ENCODE results near the gene TMEM190. TPM values are rescaled to one million over a fixed set of nuclear protein-coding genes. Genes with fewer than 3 reads are reported as not detected.
"Not testable (repeated sequence)": the region's sequence is repeated elsewhere in the genome, so short reads cannot be mapped to it uniquely, and the experiment has no call there.

Gene TMEM190
- total RNA-seq, 2 experiments from 2014 or later = not detected

- Mint-ChIP-seq H3K4me3 (no peak overlapping the region), H3K4me1 (peaks cover 36% of the 10 kb centered on the region), H3K27me3 (no peaks in the 10 kb centered on the region), H3K9me3 (no peaks in the 10 kb centered on the region), H3K36me3 (ENCODE audit: low read depth) (peaks cover 45% of the 10 kb centered on the region), H3K27ac (no peak overlapping the region)
- POLR2A ChIA-PET = interaction anchor here (10.0 kb wide), 1 partner anchor 10 kb away, joined by 224 read pairs; the partner anchor contains the start of gene UBE2S
- CTCF ChIA-PET = no interaction called here
- no peak for DNase-seq
Observed at GRCh38 chr19:55391702-55392615, 15.3 kb downstream of the TMEM190 start.

GRCh38 chr19:55392820-55393761 lies 16.5 kb downstream of the TMEM190 start:
- no peaks in the 10 kb centered on the region for H3K27me3 Mint-ChIP-seq
- H3K36me3 Mint-ChIP-seq (ENCODE audit: low read depth) = peaks cover 34% of the 10 kb centered on the region
- ChIA-PET POLR2A (interaction anchor here (10.0 kb wide), 1 partner anchor 9 kb away, joined by 224 read pairs; the partner anchor contains the start of gene UBE2S), CTCF (no interaction called here)
- no peaks in the 10 kb centered on the region for H3K9me3 Mint-ChIP-seq
- peaks cover 32% of the 10 kb centered on the region for H3K4me1 Mint-ChIP-seq
- H3K27ac Mint-ChIP-seq = no peak overlapping the region
- DNase-seq = no peak
- H3K4me3 Mint-ChIP-seq = no peak overlapping the region

GRCh38 chr19:55398200-55398925 lies 21.7 kb downstream of the TMEM190 start:
- Mint-ChIP-seq H3K27ac (peak overlapping the region; percentile 77), H3K27me3 (no peaks in the 10 kb centered on the region), H3K4me1 (peaks cover 48% of the 10 kb centered on the region), H3K9me3 (no peaks in the 10 kb centered on the region), H3K36me3 (ENCODE audit: low read depth) (peaks cover 36% of the 10 kb centered on the region), H3K4me3 (peak overlapping the region; percentile 19)
- ChIA-PET CTCF (interaction anchor here (1.5 kb wide), 1 partner anchor 97 kb away, joined by 3 read pairs; no protein-coding TSS in a partner anchor), POLR2A (interaction anchor here (2.9 to 12.3 kb wide), 3 partner anchors 8 to 15 kb away, joined by 16 to 224 read pairs (median 30); partner anchors contain the start of genes RPL28, TMEM238 and UBE2S)
- DNase-seq = no peak

GRCh38 chr19:55400281-55401087 lies 23.9 kb downstream of the TMEM190 start:
- ChIA-PET POLR2A (interaction anchor here (1.0 to 12.3 kb wide), 3 partner anchors 10 to 145 kb away, joined by 3 to 224 read pairs (median 7); partner anchors contain the start of genes RPL28 and TMEM238), CTCF (no interaction called here)
- H3K4me1 Mint-ChIP-seq = peaks cover 63% of the 10 kb centered on the region
- peaks cover 52% of the 10 kb centered on the region for H3K36me3 Mint-ChIP-seq (ENCODE audit: low read depth)
- no peaks in the 10 kb centered on the region for H3K27me3 Mint-ChIP-seq
- no peak for DNase-seq
- H3K27ac Mint-ChIP-seq = no peak overlapping the region
- no peak overlapping the region for H3K4me3 Mint-ChIP-seq
- no peaks in the 10 kb centered on the region for H3K9me3 Mint-ChIP-seq

GRCh38 chr19:55401390-55401789 lies 24.8 kb downstream of the TMEM190 start:
- CTCF ChIA-PET, H3K9me3 Mint-ChIP-seq, DNase-seq, H3K27ac Mint-ChIP-seq, H3K27me3 Mint-ChIP-seq, H3K4me3 Mint-ChIP-seq: not testable (repeated sequence)
- Mint-ChIP-seq H3K4me1 (peaks cover 72% of the 10 kb centered on the region), H3K36me3 (ENCODE audit: low read depth) (peaks cover 61% of the 10 kb centered on the region)
- POLR2A ChIA-PET = interaction anchor here (1.1 to 12.3 kb wide), 4 partner anchors 11 to 141 kb away, joined by 3 to 224 read pairs (median 6); partner anchors contain the start of genes RPL28 and TMEM238

- H3K36me3 Mint-ChIP-seq (ENCODE audit: low read depth) = peaks cover 67% of the 10 kb centered on the region
- no peaks in the 10 kb centered on the region for H3K27me3 Mint-ChIP-seq
- H3K4me3 Mint-ChIP-seq = no peak overlapping the region
- no peaks in the 10 kb centered on the region for H3K9me3 Mint-ChIP-seq
- H3K27ac Mint-ChIP-seq = no peak overlapping the region
- ChIA-PET CTCF (interaction anchor here (1.2 kb wide), 1 partner anchor 18 kb away, joined by 4 read pairs; the partner anchor contains the start of gene TMEM238), POLR2A (interaction anchor here (0.8 to 12.3 kb wide), 5 partner anchors 12 to 149 kb away, joined by 3 to 224 read pairs (median 6); partner anchors contain the start of genes RPL28 and TMEM238)
- no peak for DNase-seq
- H3K4me1 Mint-ChIP-seq = peaks cover 73% of the 10 kb centered on the region
Observed at GRCh38 chr19:55402509-55402908, 25.9 kb downstream of the TMEM190 start.

GRCh38 chr19:55405638-55406037 lies 29.0 kb downstream of the TMEM190 start:
- Mint-ChIP-seq H3K4me3 (peak overlapping the region; percentile 83), H3K36me3 (ENCODE audit: low read depth) (peaks cover 65% of the 10 kb centered on the region), H3K27me3 (peaks cover 1% of the 10 kb centered on the region), H3K27ac (peak overlapping the region; percentile 83), H3K9me3 (peaks cover 5% of the 10 kb centered on the region), H3K4me1 (peaks cover 59% of the 10 kb centered on the region)
- DNase-seq = no peak
- ChIA-PET POLR2A (interaction anchor here (1.5 to 12.3 kb wide), 6 partner anchors 12 to 319 kb away, joined by 3 to 224 read pairs (median 39); partner anchors contain the start of genes RPL28 and TMEM238), CTCF (interaction anchor here (0.6 kb wide), 1 partner anchor 62 kb away, joined by 3 read pairs; no protein-coding TSS in a partner anchor)

GRCh38 chr19:55406091-55406825 lies 29.6 kb downstream of the TMEM190 start:
- ChIA-PET POLR2A (interaction anchor here (1.0 to 12.3 kb wide), 11 partner anchors 8 to 320 kb away, joined by 3 to 224 read pairs (median 10); partner anchors contain the start of genes RPL28, TMEM238 and ZNF865), CTCF (interaction anchor here (1.1 kb wide), 1 partner anchor 152 kb away, joined by 3 read pairs; no protein-coding TSS in a partner anchor)
- H3K36me3 Mint-ChIP-seq (ENCODE audit: low read depth) = peaks cover 59% of the 10 kb centered on the region
- H3K9me3 Mint-ChIP-seq = peaks cover 5% of the 10 kb centered on the region
- H3K27ac Mint-ChIP-seq = peak overlapping the region; percentile 83
- H3K4me3 Mint-ChIP-seq = peak overlapping the region; percentile 83
- no peak for DNase-seq
- H3K4me1 Mint-ChIP-seq = peaks cover 57% of the 10 kb centered on the region
- peaks cover 6% of the 10 kb centered on the region for H3K27me3 Mint-ChIP-seq

- DNase-seq = peak; percentile 36
- Mint-ChIP-seq H3K36me3 (ENCODE audit: low read depth) (peaks cover 55% of the 10 kb centered on the region), H3K27me3 (peaks cover 13% of the 10 kb centered on the region), H3K9me3 (peaks cover 5% of the 10 kb centered on the region), H3K27ac (peak overlapping the region; percentile 83), H3K4me1 (peaks cover 54% of the 10 kb centered on the region), H3K4me3 (peak overlapping the region; percentile 83)
- ChIA-PET CTCF (interaction anchor here (1.0 to 1.4 kb wide), 4 partner anchors 11 to 265 kb away, joined by 3 to 5 read pairs (median 4); partner anchors contain the start of gene TMEM238), POLR2A (interaction anchor here (0.6 to 12.3 kb wide), 35 partner anchors 9 to 320 kb away, joined by 3 to 224 read pairs (median 5); partner anchors contain the start of genes HSPBP1, ISOC2, KMT5C and PPP1R12C)
Observed at GRCh38 chr19:55406826-55407549, 30.4 kb downstream of the TMEM190 start.

GRCh38 chr19:55407550-55407799 lies 30.8 kb downstream of the TMEM190 start, which contains the start of gene UBE2S:
TSS of gene UBE2S (minus strand) at chr19:55407788. CDS start at chr19:55407589, 199 bp downstream.
- DNase-seq, H3K9me3 Mint-ChIP-seq: not testable (repeated sequence)
- peak within 1 kb of the TSS; percentile 83 for H3K4me3 Mint-ChIP-seq
- H3K36me3 Mint-ChIP-seq (ENCODE audit: low read depth) = peaks cover 50% of the 10 kb centered on the region
- ChIA-PET POLR2A (interaction anchor here (0.6 to 12.3 kb wide), 39 partner anchors 9 to 327 kb away, joined by 3 to 224 read pairs (median 4); partner anchors contain the start of genes HSPBP1, ISOC2, KMT5C and PPP1R12C), CTCF (interaction anchor here (1.0 to 1.4 kb wide), 4 partner anchors 10 to 266 kb away, joined by 3 to 5 read pairs (median 4); partner anchors contain the start of gene TMEM238)
- H3K4me1 Mint-ChIP-seq = peaks cover 50% of the 10 kb centered on the region
- H3K27ac Mint-ChIP-seq = peak within 1 kb of the TSS; percentile 97
- H3K27me3 Mint-ChIP-seq = peaks cover 14% of the 10 kb centered on the region

Measured in activated CD4-positive, alpha-beta memory T cell treated with anti-CD3 and anti-CD28 coated beads, Interleukin-2, amount 10 ng/mL, durations not matched to agents 7 days and 5 days (primary cell).